HepG2 (cell line): ENCODE results near the gene TTC16. TPM values are rescaled to one million over a fixed set of nuclear protein-coding genes. Genes with fewer than 3 reads are reported as not detected.

Experiments used
- ATAC-seq: fragments of 200-7000 bp; cut with Tn5 transposase; 3 replicates; pipeline ENCODE4 v1.9.1; 2020; ENCODE audit warnings: mild to moderate bottlenecking, moderate library complexity
- BruUV-seq: library from RNA; stranded (reverse); fragments of 400-500 nt; replicated peaks from 2 replicates; lab custom pipeline; 2021; lab: Mats Ljungman, UMichigan
- CTCF ChIA-PET: fragments of 300-600 bp; formaldehyde crosslinking; extraction: SDS; loops from one replicate; lab custom pipeline; 2021; ENCODE audit warnings: low total read pairs, inconsistent platforms, low intra/inter-chr PET ratio; lab: Yijun Ruan, JAX
- POLR2A ChIA-PET: fragments of 350-600 bp; sonication (Branson Sonifier 250); formaldehyde crosslinking; loops from one replicate; lab custom pipeline; 2020; ENCODE audit warnings: antibody characterized with exemption, inconsistent platforms; lab: Yijun Ruan, JAX
- DNase-seq: peaks from one replicate; pipeline ENCODE4 v3.0.0-alpha.2; 2015; ENCODE audit warnings: low spot score
- FAIRE-seq: peaks from 3 replicates; lab custom pipeline; 2011; peaks lifted over from hg19 to GRCh38; lab: Jason Lieb, UNC
- H2AFZ ChIP-seq: one replicate; pipeline ENCODE4 v1.6.1; 2011; ENCODE audit warnings: low read length, inconsistent platforms
- H3K27ac ChIP-seq: fragments of 300-600 bp; 3 replicates; pipeline ENCODE4 v1.8.0; 2011; ENCODE audit warnings: mixed run types, mild to moderate bottlenecking, mixed read lengths, low read length, inconsistent platforms; ENCODE audit not compliant: insufficient read depth; ENCODE audit errors: extremely low read length
- H3K27me3 ChIP-seq, 2 experiments: fragments of 200-600 bp in 1 of 2; 2 replicates in 1 of 2; 3 replicates in 1 of 2; pipeline versions ENCODE4 v1.6.0 to v1.8.0; 2011; ENCODE audit warnings: low read length in 2 of 2, mild to moderate bottlenecking in 2 of 2, moderate library complexity in 2 of 2, inconsistent platforms in 1 of 2; ENCODE audit not compliant: insufficient read depth in 2 of 2, control insufficient read depth in 1 of 2
- H3K36me3 ChIP-seq, 2 experiments: fragments of 200-600 bp in 1 of 2; replicated peaks in 1 of 2; 2 replicates in 1 of 2; 3 replicates in 1 of 2; pipeline versions ENCODE4 v1.5.1 to v1.8.0; 2011; ENCODE audit warnings: low read length in 2 of 2, inconsistent platforms in 1 of 2; ENCODE audit not compliant: insufficient read depth in 2 of 2, control insufficient read depth in 1 of 2
- H3K4me1 ChIP-seq: 2 replicates; pipeline ENCODE4 v1.5.1; 2012; ENCODE audit warnings: low read length, inconsistent platforms; ENCODE audit not compliant: insufficient read depth
- H3K4me2 ChIP-seq: 2 replicates; pipeline ENCODE4 v1.6.0; 2011; ENCODE audit warnings: low read depth, low read length, inconsistent platforms
- H3K4me3 ChIP-seq, 3 experiments: fragments of 200-600 bp in 1 of 3; sonication (generic), shearing (Covaris generic) in 1 of 3; replicated peaks in 1 of 3; 2 replicates each; pipeline ENCODE4 v1.5.1; 2011 to 2016; ENCODE audit warnings: low read length in 3 of 3, inconsistent platforms in 2 of 3, low read depth in 2 of 3, mild to moderate bottlenecking in 2 of 3, control low read depth in 1 of 3, mixed read lengths in 1 of 3; ENCODE audit not compliant: insufficient read depth in 1 of 3
- H3K79me2 ChIP-seq: one replicate; pipeline ENCODE4 v1.6.1; 2011; ENCODE audit warnings: low read length, inconsistent platforms; ENCODE audit not compliant: insufficient read depth
- H3K9ac ChIP-seq: 2 replicates; pipeline ENCODE4 v1.6.0; 2011; ENCODE audit warnings: mild to moderate bottlenecking, low read depth, low read length, inconsistent platforms; ENCODE audit not compliant: insufficient read depth
- H3K9me3 ChIP-seq: 2 replicates; pipeline ENCODE4 v1.5.1; 2012; ENCODE audit warnings: mild to moderate bottlenecking, low read length
- H4K20me1 ChIP-seq: 2 replicates; pipeline ENCODE4 v1.6.0; 2011; ENCODE audit warnings: inconsistent platforms, mild to moderate bottlenecking, low read length, moderate library complexity; ENCODE audit not compliant: insufficient read depth
- AGO1 ChIP-seq: fragments of 200-400 bp; formaldehyde crosslinking; IDR thresholded peaks from 2 replicates; pipeline ENCODE4 v1.6.1; 2017; ENCODE audit warnings: mild to moderate bottlenecking, low read depth, low read length, moderate library complexity; ENCODE audit not compliant: poor library complexity, severe bottlenecking
- ARNT ChIP-seq: fragments of 450-650 bp; IDR thresholded peaks from 2 replicates; pipeline ENCODE4 v1.6.1; 2017
- ZNF292 ChIP-seq: sonication (generic); formaldehyde crosslinking; IDR thresholded peaks from 2 replicates; pipeline ENCODE4 v1.8.1; 2022; ENCODE audit warnings: mild to moderate bottlenecking, low read depth, missing genetic modification reagents, borderline replicate concordance
- ZNF768 ChIP-seq: sonication (generic); formaldehyde crosslinking; IDR thresholded peaks from 2 replicates; pipeline ENCODE4 v1.4.0; 2020; ENCODE audit warnings: missing genetic modification reagents
- WGBS: methylation state at CpG from one replicate; pipeline ENCODE4 v1.1.6; 2017; ENCODE audit warnings: low lambda C conversion rate; 5-methylcytosine and 5-hydroxymethylcytosine counted together
- in situ Hi-C: cut with HindIII; loops from 2 replicates; pipeline ENCODE4 v1.10.0; 2017; ENCODE audit warnings: low pct_unique_long_range_greater_than_20kb; ENCODE audit not compliant: extremely low pct_ligation_motif_present
- intact Hi-C: fragments of 100-400 bp; cut with micrococcal nuclease; formaldehyde crosslinking; loops from one replicate; pipeline ENCODE4 v1.10.0; 2022; ENCODE audit not compliant: unreplicated experiment
- polyA plus RNA-seq, 8 experiments: library from polyadenylated mRNA; depleted of rRNA in 3 of 8; stranded (reverse) in 7 of 8; unstranded in 1 of 8; fragments of >200 nt; fragmentation: Illumina TruSeq in 4 of 8; extraction: Trizol in 4 of 8; gene quantifications; 2 replicates each; pipeline versions ENCODE4 v1.2.1 to v1.2.3, GENCODE V29; 2011 to 2016; ENCODE audit warnings: low read depth in 4 of 8, missing spikeins in 1 of 8, mixed read lengths in 1 of 8; ENCODE audit not compliant: insufficient read depth in 1 of 8
- total RNA-seq, 5 experiments: library from RNA; depleted of rRNA; stranded (reverse); fragments of >200 nt; fragmentation: Illumina TruSeq; extraction: Trizol; gene quantifications; 2 replicates each; pipeline ENCODE4 v1.2.3, GENCODE V29; 2016; ENCODE audit warnings: low read depth in 1 of 5
- TF ChIP-seq, protein P1 (sequence below): sonication (generic); formaldehyde crosslinking; IDR thresholded peaks from 2 replicates; pipeline ENCODE4 v1.5.1; 2020; ENCODE audit warnings: missing genetic modification reagents, mild to moderate bottlenecking, borderline replicate concordance
- TF ChIP-seq, protein P2 (sequence below): sonication (generic); IDR thresholded peaks from 2 replicates; pipeline ENCODE4 v1.6.1; 2016; ENCODE audit warnings: low read depth, borderline replicate concordance
- TF ChIP-seq, protein P3 (sequence below): sonication (generic); formaldehyde crosslinking; IDR thresholded peaks from 2 replicates; pipeline ENCODE4 v1.4.0; 2020; ENCODE audit warnings: missing genetic modification reagents, borderline replicate concordance
- TF ChIP-seq, protein P4 (sequence below): sonication (generic); formaldehyde crosslinking; conservative IDR thresholded peaks from 2 replicates; pipeline ENCODE4 v1.4.0; 2020; ENCODE audit warnings: missing genetic modification reagents

TTC16 gene
- total and polyA plus RNA-seq, 2 of the 13 experiments (the other 11 are each of a cell fraction or from before 2014, with no cell fraction given) = not detected

DNA sequence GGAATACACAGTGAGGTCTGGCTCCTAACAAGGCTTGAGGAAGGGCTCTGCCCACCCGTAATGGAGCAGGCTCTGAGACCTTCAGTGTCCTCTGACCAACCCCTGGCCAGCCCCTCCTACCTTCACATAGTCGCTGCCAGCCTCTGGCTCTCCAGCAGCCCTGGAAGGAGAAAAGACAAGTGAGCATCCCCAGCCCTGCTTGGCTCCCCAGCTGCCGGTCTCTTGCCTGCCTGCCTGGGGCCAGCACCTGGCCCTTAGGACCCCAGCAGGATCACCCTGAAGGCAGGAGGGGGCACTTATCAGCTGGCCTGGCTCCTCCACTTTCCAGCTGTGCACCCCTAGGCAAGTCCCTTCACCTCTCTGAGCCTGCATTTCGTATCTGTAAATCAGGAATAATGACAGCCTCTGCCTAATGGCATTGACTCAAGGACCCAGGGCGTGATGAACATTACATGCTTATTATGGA is 45.6 kb downstream of the TTC16 start:
- Histone ChIP-seq H3K79me2 (no peaks in the 10 kb centered on the region), H3K4me1 (no peaks in the 10 kb centered on the region), H3K27ac (no peak overlapping the region)
- POLR2A ChIA-PET = no interaction called here
- TF ChIP-seq ZNF292 (CRISPR knock-in tag) = no peak
- TF ChIP-seq ZNF768 (CRISPR knock-in tag) = peak; percentile 81
- TF ChIP-seq, all 625 proteins: peak for 1
- FAIRE-seq (no peak), DNase-seq (no peak), ATAC-seq (no peak)
- Histone ChIP-seq H3K9ac (no peak overlapping the region), H3K4me2 (no peak overlapping the region), H3K27me3 (peaks cover 0 to 42% of the 10 kb centered on the region in 2 experiments; a peak in 2 of 5 replicates), H2AFZ (no peak overlapping the region), H3K4me3 (no peak overlapping the region), H3K36me3 (no peaks in the 10 kb centered on the region), H4K20me1 (no peaks in the 10 kb centered on the region), H3K9me3 (no peaks in the 10 kb centered on the region)
- intact Hi-C loops (no loop called here), in situ Hi-C loops (no loop called here)
- CTCF ChIA-PET = no interaction called here
- 4% methylated on average over 3 of the region's 5 CpGs for WGBS
- no TSS peak for BruUV-seq

DNA sequence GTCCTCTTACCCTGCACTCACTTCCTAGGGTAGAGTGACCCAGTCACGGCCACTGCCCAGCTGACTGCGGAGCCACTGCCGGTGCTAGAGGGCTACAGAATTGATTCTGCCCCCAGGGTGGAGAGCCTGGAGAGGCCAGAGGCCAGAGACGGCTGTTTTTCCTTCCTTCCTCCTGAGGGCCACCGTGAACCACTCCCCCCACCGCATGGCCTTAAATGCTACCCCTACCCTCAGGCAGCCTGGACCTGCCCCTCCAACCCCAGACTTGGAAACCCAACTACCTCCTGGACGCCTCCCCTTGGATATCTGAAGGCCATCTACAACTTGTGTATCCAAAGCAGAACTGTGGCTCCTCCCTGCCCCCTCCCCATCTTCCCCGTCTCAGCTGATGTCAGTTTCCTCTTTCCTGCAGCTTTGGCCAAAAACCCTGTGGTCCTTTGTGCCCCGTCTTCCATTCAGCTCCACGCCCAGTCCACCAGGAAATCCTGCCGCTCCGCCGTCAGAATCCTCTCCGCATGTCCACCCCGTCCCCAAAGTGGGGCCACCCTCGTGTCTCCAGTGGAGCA is 46.3 kb downstream of the TTC16 start:
- Histone ChIP-seq H3K4me1 (no peaks in the 10 kb centered on the region), H3K9me3 (no peaks in the 10 kb centered on the region), H2AFZ (no peak overlapping the region), H3K4me3 (no peak overlapping the region), H4K20me1 (no peaks in the 10 kb centered on the region), H3K36me3 (no peaks in the 10 kb centered on the region), H3K79me2 (no peaks in the 10 kb centered on the region), H3K27ac (no peak overlapping the region), H3K4me2 (no peak overlapping the region), H3K27me3 (peaks cover 0 to 47% of the 10 kb centered on the region in 2 experiments; a peak in 3 of 5 replicates), H3K9ac (no peak overlapping the region)
- ChIA-PET POLR2A (no interaction called here), CTCF (no interaction called here)
- DNase-seq = no peak
- intact Hi-C loops = no loop called here
- WGBS = 24% methylated on average over 16 of the region's 16 CpGs
- no TSS peak for BruUV-seq
- in situ Hi-C loops = no loop called here
- no peak for ATAC-seq
- no peak for FAIRE-seq
- TF ChIP-seq, protein P1, sequence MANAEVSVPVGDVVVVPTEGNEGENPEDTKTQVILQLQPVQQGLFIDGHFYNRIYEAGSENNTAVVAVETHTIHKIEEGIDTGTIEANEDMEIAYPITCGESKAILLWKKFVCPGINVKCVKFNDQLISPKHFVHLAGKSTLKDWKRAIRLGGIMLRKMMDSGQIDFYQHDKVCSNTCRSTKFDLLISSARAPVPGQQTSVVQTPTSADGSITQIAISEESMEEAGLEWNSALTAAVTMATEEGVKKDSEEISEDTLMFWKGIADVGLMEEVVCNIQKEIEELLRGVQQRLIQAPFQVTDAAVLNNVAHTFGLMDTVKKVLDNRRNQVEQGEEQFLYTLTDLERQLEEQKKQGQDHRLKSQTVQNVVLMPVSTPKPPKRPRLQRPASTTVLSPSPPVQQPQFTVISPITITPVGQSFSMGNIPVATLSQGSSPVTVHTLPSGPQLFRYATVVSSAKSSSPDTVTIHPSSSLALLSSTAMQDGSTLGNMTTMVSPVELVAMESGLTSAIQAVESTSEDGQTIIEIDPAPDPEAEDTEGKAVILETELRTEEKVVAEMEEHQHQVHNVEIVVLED (CRISPR knock-in tag) = no peak
- TF ChIP-seq, protein P2, sequence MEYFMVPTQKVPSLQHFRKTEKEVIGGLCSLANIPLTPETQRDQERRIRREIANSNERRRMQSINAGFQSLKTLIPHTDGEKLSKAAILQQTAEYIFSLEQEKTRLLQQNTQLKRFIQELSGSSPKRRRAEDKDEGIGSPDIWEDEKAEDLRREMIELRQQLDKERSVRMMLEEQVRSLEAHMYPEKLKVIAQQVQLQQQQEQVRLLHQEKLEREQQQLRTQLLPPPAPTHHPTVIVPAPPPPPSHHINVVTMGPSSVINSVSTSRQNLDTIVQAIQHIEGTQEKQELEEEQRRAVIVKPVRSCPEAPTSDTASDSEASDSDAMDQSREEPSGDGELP = no peak
- TF ChIP-seq, protein P3, sequence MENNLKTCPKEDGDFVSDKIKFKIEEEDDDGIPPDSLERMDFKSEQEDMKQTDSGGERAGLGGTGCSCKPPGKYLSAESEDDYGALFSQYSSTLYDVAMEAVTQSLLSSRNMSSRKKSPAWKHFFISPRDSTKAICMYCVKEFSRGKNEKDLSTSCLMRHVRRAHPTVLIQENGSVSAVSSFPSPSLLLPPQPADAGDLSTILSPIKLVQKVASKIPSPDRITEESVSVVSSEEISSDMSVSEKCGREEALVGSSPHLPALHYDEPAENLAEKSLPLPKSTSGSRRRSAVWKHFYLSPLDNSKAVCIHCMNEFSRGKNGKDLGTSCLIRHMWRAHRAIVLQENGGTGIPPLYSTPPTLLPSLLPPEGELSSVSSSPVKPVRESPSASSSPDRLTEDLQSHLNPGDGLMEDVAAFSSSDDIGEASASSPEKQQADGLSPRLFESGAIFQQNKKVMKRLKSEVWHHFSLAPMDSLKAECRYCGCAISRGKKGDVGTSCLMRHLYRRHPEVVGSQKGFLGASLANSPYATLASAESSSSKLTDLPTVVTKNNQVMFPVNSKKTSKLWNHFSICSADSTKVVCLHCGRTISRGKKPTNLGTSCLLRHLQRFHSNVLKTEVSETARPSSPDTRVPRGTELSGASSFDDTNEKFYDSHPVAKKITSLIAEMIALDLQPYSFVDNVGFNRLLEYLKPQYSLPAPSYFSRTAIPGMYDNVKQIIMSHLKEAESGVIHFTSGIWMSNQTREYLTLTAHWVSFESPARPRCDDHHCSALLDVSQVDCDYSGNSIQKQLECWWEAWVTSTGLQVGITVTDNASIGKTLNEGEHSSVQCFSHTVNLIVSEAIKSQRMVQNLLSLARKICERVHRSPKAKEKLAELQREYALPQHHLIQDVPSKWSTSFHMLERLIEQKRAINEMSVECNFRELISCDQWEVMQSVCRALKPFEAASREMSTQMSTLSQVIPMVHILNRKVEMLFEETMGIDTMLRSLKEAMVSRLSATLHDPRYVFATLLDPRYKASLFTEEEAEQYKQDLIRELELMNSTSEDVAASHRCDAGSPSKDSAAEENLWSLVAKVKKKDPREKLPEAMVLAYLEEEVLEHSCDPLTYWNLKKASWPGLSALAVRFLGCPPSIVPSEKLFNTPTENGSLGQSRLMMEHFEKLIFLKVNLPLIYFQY (CRISPR knock-in tag) = no peak
- no peak for TF ChIP-seq ARNT
- TF ChIP-seq AGO1 = no peak
- TF ChIP-seq, protein P4, sequence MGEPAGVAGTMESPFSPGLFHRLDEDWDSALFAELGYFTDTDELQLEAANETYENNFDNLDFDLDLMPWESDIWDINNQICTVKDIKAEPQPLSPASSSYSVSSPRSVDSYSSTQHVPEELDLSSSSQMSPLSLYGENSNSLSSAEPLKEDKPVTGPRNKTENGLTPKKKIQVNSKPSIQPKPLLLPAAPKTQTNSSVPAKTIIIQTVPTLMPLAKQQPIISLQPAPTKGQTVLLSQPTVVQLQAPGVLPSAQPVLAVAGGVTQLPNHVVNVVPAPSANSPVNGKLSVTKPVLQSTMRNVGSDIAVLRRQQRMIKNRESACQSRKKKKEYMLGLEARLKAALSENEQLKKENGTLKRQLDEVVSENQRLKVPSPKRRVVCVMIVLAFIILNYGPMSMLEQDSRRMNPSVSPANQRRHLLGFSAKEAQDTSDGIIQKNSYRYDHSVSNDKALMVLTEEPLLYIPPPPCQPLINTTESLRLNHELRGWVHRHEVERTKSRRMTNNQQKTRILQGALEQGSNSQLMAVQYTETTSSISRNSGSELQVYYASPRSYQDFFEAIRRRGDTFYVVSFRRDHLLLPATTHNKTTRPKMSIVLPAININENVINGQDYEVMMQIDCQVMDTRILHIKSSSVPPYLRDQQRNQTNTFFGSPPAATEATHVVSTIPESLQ (CRISPR knock-in tag) = no peak
